SJCRH30 (cell line): ENCODE results near the gene PILRA. TPM values are rescaled to one million over a fixed set of nuclear protein-coding genes. Genes with fewer than 3 reads are reported as not detected.
A peak's percentile ranks its signal among the peaks of the same experiment; 100 is the strongest.

ENCODE experiments used
- DNase-seq, 2 experiments: peaks; one replicate each; pipeline ENCODE4 v3.0.0-alpha.2; 2015 to 2020
- H3K27ac ChIP-seq: fragments of 250-450 bp; sonication (Bioruptor Pico); 2 replicates; pipeline ENCODE4 v1.5.1; 2020; ENCODE audit warnings: mild to moderate bottlenecking, moderate library complexity
- H3K27me3 ChIP-seq: fragments of 250-450 bp; sonication (Bioruptor Pico); 2 replicates; pipeline ENCODE4 v1.5.1; 2020; ENCODE audit warnings: mild to moderate bottlenecking, moderate library complexity
- H3K36me3 ChIP-seq: fragments of 250-450 bp; sonication (Bioruptor Pico); 2 replicates; pipeline ENCODE4 v1.5.1; 2020; ENCODE audit warnings: mild to moderate bottlenecking, moderate library complexity
- H3K4me1 ChIP-seq: fragments of 250-450 bp; sonication (Bioruptor Pico); 2 replicates; pipeline ENCODE4 v1.5.1; 2020; ENCODE audit warnings: mild to moderate bottlenecking, moderate library complexity
- H3K4me3 ChIP-seq: fragments of 250-450 bp; sonication (Bioruptor Pico); 2 replicates; pipeline ENCODE4 v1.5.1; 2020; ENCODE audit warnings: mild to moderate bottlenecking, moderate library complexity
- H3K9me3 ChIP-seq: fragments of 250-450 bp; sonication (Bioruptor Pico); replicated peaks from 2 replicates; pipeline ENCODE4 v1.5.1; 2020; ENCODE audit warnings: mild to moderate bottlenecking, moderate library complexity
- total RNA-seq: library from RNA; depleted of rRNA; stranded (reverse); fragments of >200 nt; shearing (Covaris generic); gene quantifications from 2 replicates; pipeline ENCODE4 v1.2.3, GENCODE V29; 2014

PILRA gene
- total RNA-seq, 1 experiment from 2014 or later, result 0.83 TPM

GRCh38 chr7:100428199-100428966 is 55.1 kb downstream of the PILRA start, which contains the start of gene ZCWPW1:
Gene ZCWPW1 (minus strand): TSS chr7:100428703. CDS start chr7:100420649, 8,054 bp downstream.
- Histone ChIP-seq H3K36me3 (peaks cover 24% of the 10 kb centered on the region), H3K27ac (peak within 1 kb of the TSS; percentile 98), H3K4me1 (no peaks in the 10 kb centered on the region; the same call in 1 of the 2 replicates), H3K27me3 (no peaks in the 10 kb centered on the region), H3K4me3 (peak within 1 kb of the TSS; percentile 91), H3K9me3 (no peaks in the 10 kb centered on the region)
- peak; percentile 97 to 98 for DNase-seq

- H3K9me3 ChIP-seq, result no peaks in the 10 kb centered on the region
Measured at GRCh38 chr7:100428967-100429636, 55.8 kb downstream of the PILRA start.

GRCh38 chr7:100429637-100430492 is 56.6 kb downstream of the PILRA start, which contains the start of gene MEPCE:
Gene MEPCE (plus strand): TSS chr7:100429831. CDS start chr7:100430019, 188 bp downstream.
- Histone ChIP-seq H3K9me3 (no peaks in the 10 kb centered on the region), H3K27me3 (no peaks in the 10 kb centered on the region), H3K4me1 (no peaks in the 10 kb centered on the region; the same call in 1 of the 2 replicates), H3K27ac (peak within 1 kb of the TSS; percentile 98), H3K4me3 (peak within 1 kb of the TSS; percentile 91), H3K36me3 (peaks cover 39% of the 10 kb centered on the region)
- DNase-seq, result peak; percentile 98 to 99

More at GRCh38 chr7:100428967-100429636, 55.8 kb downstream of the PILRA start:
- Histone ChIP-seq H3K4me1 (no peaks in the 10 kb centered on the region; the same call in 1 of the 2 replicates), H3K27me3 (no peaks in the 10 kb centered on the region), H3K36me3 (peaks cover 32% of the 10 kb centered on the region), H3K4me3 (peak overlapping the region; percentile 91), H3K27ac (peak overlapping the region; percentile 98)
- peak; percentile 100 for DNase-seq

- Histone ChIP-seq H3K9me3 (no peaks in the 10 kb centered on the region), H3K27ac (peak overlapping the region; percentile 98; the same call in 1 of the 2 replicates), H3K4me1 (peaks cover 3% of the 10 kb centered on the region; the same call in 1 of the 2 replicates), H3K36me3 (peaks cover 42% of the 10 kb centered on the region), H3K27me3 (no peaks in the 10 kb centered on the region), H3K4me3 (peak overlapping the region; percentile 91)
- DNase-seq, result no peak
Measured at GRCh38 chr7:100430493-100431285, 57.4 kb downstream of the PILRA start.

GRCh38 chr7:100431286-100431735 is 58.0 kb downstream of the PILRA start:
- Histone ChIP-seq H3K9me3 (no peaks in the 10 kb centered on the region), H3K4me1 (peaks cover 3% of the 10 kb centered on the region; the same call in 1 of the 2 replicates), H3K27me3 (no peaks in the 10 kb centered on the region), H3K4me3 (no peak overlapping the region), H3K27ac (no peak overlapping the region), H3K36me3 (peaks cover 42% of the 10 kb centered on the region)
- DNase-seq, result no peak

GRCh38 chr7:100432053-100432452 is 58.8 kb downstream of the PILRA start:
- H3K27me3 ChIP-seq, result no peaks in the 10 kb centered on the region
- no peak overlapping the region for H3K4me3 ChIP-seq
- DNase-seq, result no peak
- H3K36me3 ChIP-seq, result peaks cover 42% of the 10 kb centered on the region
- no peaks in the 10 kb centered on the region for H3K9me3 ChIP-seq
- H3K4me1 ChIP-seq, result peaks cover 3% of the 10 kb centered on the region; the same call in 1 of the 2 replicates
- H3K27ac ChIP-seq, result no peak overlapping the region

GRCh38 chr7:100432621-100433275 is 59.5 kb downstream of the PILRA start:
- peaks cover 42% of the 10 kb centered on the region for H3K36me3 ChIP-seq
- H3K4me1 ChIP-seq, result peaks cover 3% of the 10 kb centered on the region; the same call in 1 of the 2 replicates
- H3K9me3 ChIP-seq, result no peaks in the 10 kb centered on the region
- H3K4me3 ChIP-seq, result no peak overlapping the region
- no peaks in the 10 kb centered on the region for H3K27me3 ChIP-seq
- no peak overlapping the region for H3K27ac ChIP-seq
- DNase-seq, result no peak

- Histone ChIP-seq H3K9me3 (no peaks in the 10 kb centered on the region), H3K36me3 (peaks cover 42% of the 10 kb centered on the region), H3K27me3 (no peaks in the 10 kb centered on the region), H3K4me3 (no peak overlapping the region), H3K27ac (no peak overlapping the region), H3K4me1 (peaks cover 3% of the 10 kb centered on the region; the same call in 1 of the 2 replicates)
- DNase-seq, result no peak
Measured at GRCh38 chr7:100433276-100433591, 59.9 kb downstream of the PILRA start.

GRCh38 chr7:100433592-100434296 is 60.5 kb downstream of the PILRA start:
- H3K4me1 ChIP-seq, result peaks cover 3% of the 10 kb centered on the region; the same call in 1 of the 2 replicates
- H3K9me3 ChIP-seq, result no peaks in the 10 kb centered on the region
- no peak for DNase-seq
- no peak overlapping the region for H3K27ac ChIP-seq
- no peak overlapping the region for H3K4me3 ChIP-seq
- H3K27me3 ChIP-seq, result no peaks in the 10 kb centered on the region
- peaks cover 42% of the 10 kb centered on the region for H3K36me3 ChIP-seq

- H3K4me3 ChIP-seq, result no peak overlapping the region
- H3K4me1 ChIP-seq, result peaks cover 3% of the 10 kb centered on the region; the same call in 1 of the 2 replicates
- no peaks in the 10 kb centered on the region for H3K27me3 ChIP-seq
- DNase-seq, result no peak
- H3K27ac ChIP-seq, result no peak overlapping the region
- H3K9me3 ChIP-seq, result no peaks in the 10 kb centered on the region
- peaks cover 42% of the 10 kb centered on the region for H3K36me3 ChIP-seq
Measured at GRCh38 chr7:100434297-100435144, 61.2 kb downstream of the PILRA start.

GRCh38 chr7:100435401-100436304 is 62.4 kb downstream of the PILRA start:
- H3K9me3 ChIP-seq, result no peaks in the 10 kb centered on the region
- H3K36me3 ChIP-seq, result peaks cover 40% of the 10 kb centered on the region
- peak overlapping the region; percentile 37; the same call in 1 of the 2 replicates for H3K27ac ChIP-seq
- H3K27me3 ChIP-seq, result no peaks in the 10 kb centered on the region
- peak overlapping the region; percentile 69 for H3K4me3 ChIP-seq
- H3K4me1 ChIP-seq, result peaks cover 3% of the 10 kb centered on the region; the same call in 1 of the 2 replicates
- DNase-seq, result peak; percentile 50 to 51
